LNCAP (cell line): ENCODE measurements around the gene BCAS3.

Experiments
- CTCF ChIP-seq: fragments of 450-650 bp; IDR thresholded peaks from 2 replicates; pipeline ENCODE4 v1.5.1; 2017; ENCODE audit warnings: mild to moderate bottlenecking

The BCAS3 gene

GRCh38 chr17:60959696-60960095 lies 282.0 kb downstream of the BCAS3 start:
- no peak for TF ChIP-seq CTCF

GRCh38 chr17:60960398-60961065 lies 282.9 kb downstream of the BCAS3 start:
- TF ChIP-seq CTCF: no peak

GRCh38 chr17:60964160-60964559 lies 286.5 kb downstream of the BCAS3 start:
- no peak for TF ChIP-seq CTCF

GRCh38 chr17:60968266-60968665 lies 290.6 kb downstream of the BCAS3 start:
- no peak for TF ChIP-seq CTCF

GRCh38 chr17:60969500-60970037 lies 291.9 kb downstream of the BCAS3 start:
- no peak for TF ChIP-seq CTCF

- TF ChIP-seq CTCF: no peak
Measured at GRCh38 chr17:60970741-60971140, 293.1 kb downstream of the BCAS3 start.

- TF ChIP-seq CTCF: peak; percentile 81
Measured at GRCh38 chr17:60971515-60972369, 294.1 kb downstream of the BCAS3 start.
